Neural progenitor cell (in vitro differentiated cells): ENCODE measurements around the gene HTR1D.

Source experiments
- CTCF ChIP-seq: fragments of 200-600 bp; sonication (generic); IDR thresholded peaks from 2 replicates; pipeline ENCODE4 v1.5.1; 2017; ENCODE audit warnings: antibody characterized with exemption, mild to moderate bottlenecking
- EZH2 ChIP-seq: fragments of 200-600 bp; sonication (generic); IDR thresholded peaks from 2 replicates; pipeline ENCODE4 v1.6.1; 2017; ENCODE audit warnings: antibody characterized with exemption, mild to moderate bottlenecking, moderate library complexity
- EZH2phosphoT487 ChIP-seq: fragments of 200-600 bp; sonication (generic); IDR thresholded peaks from 2 replicates; pipeline ENCODE4 v1.6.1; 2017; ENCODE audit warnings: antibody characterized with exemption

GRCh38 chr1:23185381-23185780 is 31.9 kb downstream of the HTR1D start:
- no peak for TF ChIP-seq CTCF
- no peak for TF ChIP-seq EZH2
- no peak for TF ChIP-seq EZH2phosphoT487
